SU-DHL-6 (cell line): Measurements from ENCODE around the gene CRP.

Source experiments
- H2AFZ ChIP-seq: fragments of 200-600 bp; sonication (generic); 2 replicates; pipeline ENCODE4 v1.6.1; 2014; ENCODE audit warnings: low read depth, mild to moderate bottlenecking, moderate library complexity, mixed read lengths, antibody characterized with exemption, low read length; ENCODE audit not compliant: severe bottlenecking
- H3F3A ChIP-seq: fragments of 200-600 bp; shearing (Covaris generic); 2 replicates; pipeline ENCODE4 v1.6.0; 2016; ENCODE audit warnings: antibody characterized with exemption, mild to moderate bottlenecking; ENCODE audit not compliant: insufficient read depth
- H3K27ac ChIP-seq: fragments of 200-600 bp; sonication (generic); 2 replicates; pipeline ENCODE4 v1.5.1; 2016; ENCODE audit warnings: low read depth, mild to moderate bottlenecking, low read length, moderate library complexity, mixed read lengths
- H3K27me3 ChIP-seq: fragments of 200-600 bp; sonication (generic), shearing (Covaris generic); 2 replicates; pipeline ENCODE4 v1.6.0; 2014; ENCODE audit warnings: mild to moderate bottlenecking, low read length
- H3K36me3 ChIP-seq: fragments of 200-600 bp; sonication (generic); 2 replicates; pipeline ENCODE4 v1.6.1; 2014; ENCODE audit warnings: mild to moderate bottlenecking, low read length, mixed read lengths
- H3K4me2 ChIP-seq: fragments of 300-600, 200-600 bp; shearing (Covaris generic), sonication (generic); 2 replicates; pipeline ENCODE4 v1.6.0; 2014; ENCODE audit warnings: low read length, low read depth, mild to moderate bottlenecking; ENCODE audit not compliant: poor library complexity, severe bottlenecking
- H3K4me3 ChIP-seq: fragments of 200-600 bp; sonication (generic); 2 replicates; pipeline ENCODE4 v1.5.1; 2014; ENCODE audit warnings: antibody characterized with exemption, low read length, mild to moderate bottlenecking, mixed read lengths; ENCODE audit not compliant: insufficient read depth, poor library complexity, severe bottlenecking
- H3K79me2 ChIP-seq: fragments of 200-600 bp; sonication (generic); 2 replicates; pipeline ENCODE4 v1.6.1; 2014; ENCODE audit warnings: mild to moderate bottlenecking, low read length, moderate library complexity; ENCODE audit not compliant: insufficient read depth
- H3K9ac ChIP-seq: fragments of 200-600 bp; sonication (generic); 2 replicates; pipeline ENCODE4 v1.7.0; 2014; ENCODE audit warnings: mild to moderate bottlenecking, low read length
- H3K9me2 ChIP-seq: fragments of 200-600 bp; sonication (generic); replicated peaks from 2 replicates; pipeline ENCODE4 v1.6.1; 2014; ENCODE audit warnings: low read length; ENCODE audit not compliant: insufficient read depth
- H3K9me3 ChIP-seq: fragments of 200-600 bp; sonication (generic); 2 replicates; pipeline ENCODE4 v1.6.1; 2014; ENCODE audit warnings: low read length, mixed read lengths; ENCODE audit not compliant: insufficient read depth
- H4K20me1 ChIP-seq: fragments of 200-600 bp; sonication (generic); 2 replicates; pipeline ENCODE4 v1.6.1; 2014; ENCODE audit warnings: low read depth, mild to moderate bottlenecking, antibody characterized with exemption, low read length, moderate library complexity, mixed read lengths
- CTCF ChIP-seq: fragments of 200-600 bp; sonication (generic); IDR thresholded peaks from one replicate; pipeline ENCODE4 v1.5.1; 2017; ENCODE audit warnings: antibody characterized with exemption, mild to moderate bottlenecking, low read length, moderate library complexity; ENCODE audit not compliant: insufficient read depth, poor library complexity, severe bottlenecking
- EZH2phosphoT487 ChIP-seq: fragments of 200-600 bp; sonication (generic), shearing (Covaris generic); conservative IDR thresholded peaks from 2 replicates; pipeline ENCODE4 v1.6.1; 2018; ENCODE audit warnings: mild to moderate bottlenecking, antibody characterized with exemption, low read length, moderate library complexity, mixed read lengths

CRP gene

GRCh38 chr1:159719990-159720389 is 5.6 kb upstream of the CRP start:
- Histone ChIP-seq H3K4me3 (no peak overlapping the region), H4K20me1 (no peaks in the 10 kb centered on the region), H3K9me3 (peaks cover 12% of the 10 kb centered on the region; the same call in 1 of the 2 replicates), H3K36me3 (no peaks in the 10 kb centered on the region), H3K27me3 (no peaks in the 10 kb centered on the region), H3K9me2 (no peaks in the 10 kb centered on the region), H3K9ac (no peak overlapping the region), H3K4me2 (no peak overlapping the region), H3F3A (no peaks in the 10 kb centered on the region), H3K27ac (no peak overlapping the region), H3K79me2 (no peaks in the 10 kb centered on the region), H2AFZ (no peak overlapping the region)
- no peak for TF ChIP-seq CTCF
- TF ChIP-seq EZH2phosphoT487, result no peak

GRCh38 chr1:159715855-159716254 is 1.5 kb upstream of the CRP start:
- H3K27me3 ChIP-seq, result no peaks in the 10 kb centered on the region

GRCh38 chr1:159712080-159712479 is 2.3 kb downstream of the CRP start:
- H3K4me2 ChIP-seq, result no peak overlapping the region
- H3K27ac ChIP-seq, result no peak overlapping the region
- no peaks in the 10 kb centered on the region for H3K9me3 ChIP-seq
- H3K4me3 ChIP-seq, result no peak overlapping the region
- H3K36me3 ChIP-seq, result no peaks in the 10 kb centered on the region
- H3K79me2 ChIP-seq, result no peaks in the 10 kb centered on the region
- no peaks in the 10 kb centered on the region for H4K20me1 ChIP-seq
- no peaks in the 10 kb centered on the region for H3K9me2 ChIP-seq
- H3F3A ChIP-seq, result no peaks in the 10 kb centered on the region
- no peak for TF ChIP-seq EZH2phosphoT487
- TF ChIP-seq CTCF, result no peak
- H3K27me3 ChIP-seq, result no peaks in the 10 kb centered on the region
- no peak overlapping the region for H2AFZ ChIP-seq
- H3K9ac ChIP-seq, result no peak overlapping the region

More at GRCh38 chr1:159715855-159716254, 1.5 kb upstream of the CRP start:
- Histone ChIP-seq H3K9me2 (no peaks in the 10 kb centered on the region), H3K36me3 (no peaks in the 10 kb centered on the region), H3K79me2 (no peaks in the 10 kb centered on the region), H3K27ac (no peak overlapping the region), H3K4me3 (no peak overlapping the region), H3F3A (no peaks in the 10 kb centered on the region), H3K9ac (no peak overlapping the region), H4K20me1 (no peaks in the 10 kb centered on the region), H3K9me3 (peaks cover 12% of the 10 kb centered on the region; the same call in 1 of the 2 replicates), H3K4me2 (no peak overlapping the region), H2AFZ (no peak overlapping the region)
- TF ChIP-seq EZH2phosphoT487, result no peak
- no peak for TF ChIP-seq CTCF
